ENCODE measurements around the gene PRKAR2A. TPM values are rescaled to one million over a fixed set of nuclear protein-coding genes. Genes with fewer than 3 reads are reported as not detected.
"Not testable (repeated sequence)": the region's sequence is repeated elsewhere in the genome, so short reads cannot be mapped to it uniquely, and the experiment has no call there.

Gene PRKAR2A
- total RNA-seq, 4 donors from 2014 or later, result 25.4 to 53.2 (median 29.3) TPM

- no peak overlapping the region for H3K4me3 ChIP-seq (ENCODE audit: low read depth, poor library complexity, severe bottlenecking)
- intact Hi-C loops (cut with DNase I; ENCODE audit: low total_unique reads), result no loop called here
- peak in 1 of 2 donors; percentile 28 for DNase-seq (ENCODE audit: low spot score in 2 of 2)
- TF ChIP-seq CTCF (IDR thresholded peaks at IDR 0.05) (no peak), POLR2A (IDR thresholded peaks at IDR 0.05) (no peak)
- 93% methylated on average over 11 of the region's 11 CpGs for WGBS, 2 donors
These were observed 11.9 kb downstream of the PRKAR2A start for GRCh38 chr3:48835650-48836366.

- no peak overlapping the region for H3K4me3 ChIP-seq (ENCODE audit: low read depth, poor library complexity, severe bottlenecking)
- intact Hi-C loops (cut with DNase I; ENCODE audit: low total_unique reads), result no loop called here
- no peak for DNase-seq (ENCODE audit: low spot score in 2 of 2)
- TF ChIP-seq CTCF (IDR thresholded peaks at IDR 0.05), result no peak
- no peak for TF ChIP-seq POLR2A (IDR thresholded peaks at IDR 0.05)
These were observed 15.0 kb downstream of the PRKAR2A start for GRCh38 chr3:48832684-48833083.

- intact Hi-C loops (cut with DNase I; ENCODE audit: low total_unique reads), result no loop called here
- DNase-seq (ENCODE audit: low spot score in 2 of 2), result peak in 1 of 2 donors; percentile 46
- WGBS, 2 donors, result 70 to 78% methylated on average over 6 of the region's 6 CpGs
- H3K4me3 ChIP-seq (ENCODE audit: low read depth, poor library complexity, severe bottlenecking), result no peak overlapping the region
- TF ChIP-seq CTCF (IDR thresholded peaks at IDR 0.05), result no peak
- no peak for TF ChIP-seq POLR2A (IDR thresholded peaks at IDR 0.05)
These were observed 17.0 kb downstream of the PRKAR2A start for GRCh38 chr3:48830715-48831114.

DNA sequence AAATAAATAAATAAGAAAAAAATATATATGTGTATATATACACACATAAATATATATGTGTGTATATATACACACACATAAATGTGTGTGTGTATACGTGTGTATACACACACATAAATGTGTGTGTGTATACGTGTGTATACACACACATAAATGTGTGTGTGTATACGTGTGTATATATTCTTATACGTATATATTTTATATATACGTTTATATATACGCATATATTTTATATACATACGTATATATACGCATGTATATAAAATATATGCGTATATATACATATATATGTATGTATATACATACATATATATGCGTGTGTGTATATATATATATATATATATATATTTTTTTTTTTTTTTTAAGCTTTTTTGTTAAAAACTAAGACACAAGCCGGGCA lies 18.1 kb downstream of the PRKAR2A start:
- 93 to 95% methylated on average over 11 of the region's 11 CpGs for WGBS, 2 donors
- intact Hi-C loops (cut with DNase I; ENCODE audit: low total_unique reads); H3K4me3 ChIP-seq (ENCODE audit: low read depth, poor library complexity, severe bottlenecking); DNase-seq (ENCODE audit: low spot score in 2 of 2): not testable (repeated sequence)

DNA sequence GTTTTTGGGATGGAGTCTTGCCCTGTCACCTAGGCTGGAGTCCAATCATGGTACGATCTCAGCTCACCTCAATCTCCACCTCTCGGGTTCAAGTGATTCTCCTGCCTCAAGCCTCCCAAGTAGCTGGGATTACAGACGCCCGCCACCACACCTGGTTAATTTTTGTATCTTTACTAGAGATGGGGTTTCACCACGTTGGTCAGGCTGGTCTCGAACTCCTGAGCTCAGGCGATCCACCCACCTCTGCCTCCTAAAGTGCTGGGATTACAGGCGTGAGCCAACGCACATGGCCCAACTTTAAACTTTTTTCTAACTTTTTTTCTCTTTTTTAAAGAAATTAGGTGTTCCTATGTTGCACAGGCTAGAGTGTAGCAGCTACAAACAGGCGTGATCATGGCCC lies 19.8 kb downstream of the PRKAR2A start:
- intact Hi-C loops (cut with DNase I; ENCODE audit: low total_unique reads); H3K4me3 ChIP-seq (ENCODE audit: low read depth, poor library complexity, severe bottlenecking): not testable (repeated sequence)
- peak in 1 of 2 donors; percentile 67 for DNase-seq (ENCODE audit: low spot score in 2 of 2)
- 96% methylated on average over 10 of the region's 10 CpGs for WGBS, 2 donors

- TF ChIP-seq POLR2A (IDR thresholded peaks at IDR 0.05), result no peak
- TF ChIP-seq CTCF (IDR thresholded peaks at IDR 0.05), result no peak
- 49 to 73% methylated on average over 2 of the region's 2 CpGs for WGBS, 2 donors
- peak in 1 of 2 donors; percentile 25 for DNase-seq (ENCODE audit: low spot score in 2 of 2)
- no peak overlapping the region for H3K4me3 ChIP-seq (ENCODE audit: low read depth, poor library complexity, severe bottlenecking)
- intact Hi-C loops (cut with DNase I; ENCODE audit: low total_unique reads), result no loop called here
These were observed 21.2 kb downstream of the PRKAR2A start for GRCh38 chr3:48826451-48826850.
